NCI-H1694 treated with DMSO at 0.1 percent for 48 hours (cell line): ENCODE measurements around the gene NPAS3.

Experiments used
- DNase-seq: peaks from one replicate; lab custom pipeline; 2025; lab: John Stamatoyannopoulos, UW

The NPAS3 gene

DNA sequence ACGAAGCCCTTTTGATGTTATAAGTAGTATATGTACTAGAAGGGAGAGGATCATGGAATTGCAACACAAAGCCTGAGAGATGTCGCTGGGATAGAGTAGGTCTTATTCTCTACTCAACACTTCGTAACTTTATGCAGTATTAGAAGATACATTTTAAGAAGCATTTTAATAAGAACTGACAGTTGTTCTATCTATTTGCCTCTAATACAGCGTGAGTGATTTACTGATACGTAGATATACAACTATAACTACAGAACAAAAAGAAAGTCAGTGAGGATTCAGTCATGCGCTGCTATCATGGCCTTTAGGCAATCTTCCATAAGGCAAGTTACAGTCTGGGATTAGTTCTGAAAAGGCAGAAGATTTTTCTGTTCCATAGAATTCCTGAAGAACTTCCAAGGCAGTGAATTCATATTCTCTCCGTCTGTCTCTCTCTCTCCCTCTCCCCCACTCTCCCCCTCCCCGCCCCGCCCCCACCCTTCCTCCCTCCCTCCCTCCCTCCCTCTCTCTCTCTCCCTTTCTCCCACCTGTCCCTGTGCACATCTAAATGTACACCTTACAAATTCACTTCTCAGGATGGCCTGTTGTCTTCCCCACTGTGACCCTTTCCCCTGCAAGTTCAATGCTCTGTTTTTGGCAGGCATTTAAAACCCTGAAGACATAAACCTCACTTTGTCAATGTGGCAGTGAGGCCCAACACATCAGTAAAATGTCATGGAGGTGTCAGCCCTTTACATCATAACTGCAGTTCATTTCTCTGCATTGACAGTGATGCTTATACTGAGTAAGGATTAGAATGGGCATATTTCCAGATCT is 541.6 kb downstream of the NPAS3 start:
- no peak for DNase-seq

DNA sequence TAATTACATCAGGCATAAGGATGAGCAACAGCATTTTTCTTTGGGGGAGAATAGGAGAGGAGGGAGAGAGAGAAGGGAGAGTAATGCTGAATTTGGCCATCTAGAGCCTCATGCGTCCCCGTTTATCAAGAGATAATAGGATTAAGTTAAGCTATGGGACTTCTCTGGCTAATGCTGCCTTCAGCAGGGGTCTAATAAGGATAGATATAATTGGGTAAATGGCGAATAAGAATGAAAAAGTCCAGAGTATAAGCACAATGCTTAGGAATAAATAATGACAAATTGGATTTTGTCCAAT is 542.2 kb downstream of the NPAS3 start:
- DNase-seq = no peak

DNA sequence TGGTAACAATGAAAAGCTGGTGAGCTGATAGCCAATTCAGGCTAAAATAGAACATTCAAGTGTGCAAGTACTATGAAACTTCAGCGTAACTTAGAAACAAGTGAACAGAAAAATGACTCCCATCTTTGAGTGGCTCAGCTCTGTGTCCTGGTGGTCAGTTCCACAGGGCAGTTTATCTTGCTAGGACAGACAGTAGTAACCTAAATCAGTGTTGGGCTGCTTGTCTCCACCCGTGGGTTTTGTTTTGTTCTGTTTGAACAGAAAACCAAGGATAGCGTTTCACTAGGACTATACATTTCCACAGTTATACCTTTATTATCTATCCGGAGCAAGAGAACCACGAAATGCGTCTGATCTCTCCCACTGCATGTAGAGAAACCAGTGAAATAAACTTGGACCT is 544.4 kb downstream of the NPAS3 start:
- DNase-seq = no peak

DNA sequence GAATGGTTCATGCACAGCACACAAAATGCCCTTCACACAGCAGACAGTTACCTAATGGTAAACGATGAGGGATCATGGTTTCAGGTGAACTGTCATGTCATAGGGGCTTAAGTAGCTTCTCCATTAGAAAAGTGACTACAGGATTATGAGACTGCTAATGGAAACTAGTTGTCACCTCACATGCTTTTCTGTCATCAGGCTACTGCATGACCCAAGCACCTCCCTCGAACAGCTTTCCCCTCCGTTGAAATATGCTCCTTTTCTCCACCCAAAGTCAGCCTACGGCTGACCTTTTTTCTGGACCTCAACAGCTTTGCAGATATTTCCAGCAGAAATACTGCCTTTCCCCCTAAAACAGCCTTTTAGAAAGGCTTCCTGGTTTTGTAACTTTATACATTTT is 544.9 kb downstream of the NPAS3 start:
- DNase-seq = no peak

DNA sequence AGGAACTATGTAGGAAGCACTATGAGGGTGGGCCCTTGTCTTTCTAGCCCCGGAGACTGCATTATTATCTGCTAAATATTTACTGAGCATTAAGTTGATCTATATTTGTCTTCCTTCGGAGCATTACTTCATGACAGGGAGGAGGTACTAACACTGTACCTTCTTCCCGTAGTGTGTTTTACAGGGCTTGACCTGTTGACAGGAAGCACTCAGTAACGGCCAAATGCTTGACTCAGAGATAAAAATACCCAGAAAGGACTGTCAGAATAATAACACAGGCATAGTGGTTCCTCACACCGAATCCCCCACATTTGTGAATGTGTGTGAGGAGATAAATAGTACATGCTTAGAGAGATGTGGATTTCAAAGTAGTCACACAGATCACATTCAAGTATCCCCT is 545.6 kb downstream of the NPAS3 start:
- no peak for DNase-seq

- no peak for DNase-seq
These were observed 547.7 kb downstream of the NPAS3 start for GRCh38 chr14:33486332-33486890.

GRCh38 chr14:33488582-33488981 is 549.9 kb downstream of the NPAS3 start:
- DNase-seq = no peak

DNA sequence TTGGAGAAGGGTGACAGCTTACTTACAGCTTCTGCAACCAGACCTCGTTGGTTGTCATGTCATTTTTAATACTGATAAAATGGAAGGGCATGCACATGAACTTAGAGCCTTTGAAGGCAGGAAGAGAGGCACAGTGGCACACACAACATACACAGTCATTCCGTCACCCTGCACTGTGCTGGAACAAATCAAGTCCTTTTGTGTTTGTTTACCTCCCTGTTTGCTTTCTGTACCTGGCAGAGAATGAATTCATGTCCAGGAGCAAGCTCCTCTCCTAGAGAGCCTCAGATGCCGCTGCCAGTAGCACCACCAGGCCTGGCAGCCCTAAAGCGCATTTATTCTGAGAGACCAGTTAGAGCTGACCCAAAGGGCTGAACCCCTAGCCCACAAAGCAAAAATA is 551.9 kb downstream of the NPAS3 start:
- no peak for DNase-seq

DNA sequence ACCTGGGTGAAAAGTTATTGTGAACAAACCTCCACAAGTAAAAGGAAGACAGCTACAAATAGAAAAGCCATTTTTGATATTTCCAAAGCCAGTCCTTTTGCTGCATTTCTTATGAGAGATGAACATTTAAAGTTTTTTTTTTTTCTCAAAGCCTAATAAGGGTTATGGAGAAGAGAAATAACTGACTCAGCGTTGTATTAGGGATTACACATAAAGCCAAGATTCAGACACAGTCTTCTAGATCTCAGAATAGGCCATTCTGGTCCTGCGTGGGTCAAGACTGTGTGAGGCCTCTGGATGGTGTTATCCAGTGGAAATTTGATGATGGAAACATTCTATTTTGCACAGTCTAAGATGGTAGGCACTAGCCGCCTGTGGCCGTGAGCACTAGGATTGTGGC is 552.4 kb downstream of the NPAS3 start:
- no peak for DNase-seq

DNA sequence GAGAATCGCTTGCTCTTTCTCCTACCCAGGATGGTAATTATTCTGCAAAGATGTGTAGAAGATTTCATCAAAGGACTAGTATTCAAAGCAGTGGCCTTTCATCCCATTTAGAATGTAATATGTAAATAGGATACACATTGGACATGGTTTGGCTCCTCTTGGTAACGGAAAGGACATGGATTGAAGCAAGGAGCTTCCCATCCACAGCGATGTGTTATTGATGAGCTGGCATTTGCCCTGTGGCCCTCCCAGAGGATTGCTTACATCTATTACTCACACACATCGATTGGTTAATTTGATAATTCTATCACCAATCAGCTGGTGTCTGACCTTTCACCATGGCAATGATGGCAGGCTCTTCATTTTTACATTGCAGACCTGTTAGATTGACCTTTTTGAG is 553.8 kb downstream of the NPAS3 start:
- DNase-seq = no peak

GRCh38 chr14:33493266-33493665 is 554.6 kb downstream of the NPAS3 start:
- DNase-seq = no peak

DNA sequence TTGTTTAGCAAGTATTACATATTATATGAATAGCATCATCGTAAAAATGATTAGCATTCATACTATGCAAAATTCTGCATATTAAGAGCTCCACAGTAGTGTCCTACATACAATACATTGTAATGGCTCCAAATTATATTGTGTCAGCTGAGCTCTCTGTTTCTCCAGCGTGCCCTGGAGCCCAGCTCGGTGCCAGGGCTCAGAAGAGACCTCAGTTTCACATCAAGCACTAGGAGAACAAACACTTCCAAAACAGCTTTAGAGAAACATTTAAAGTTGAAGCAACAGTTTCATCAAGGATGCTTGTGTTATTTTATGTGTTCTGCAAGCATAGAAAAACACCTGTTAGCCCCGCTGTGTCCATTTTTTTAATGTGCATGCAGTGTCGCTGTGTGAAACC is 555.3 kb downstream of the NPAS3 start:
- no peak for DNase-seq

- DNase-seq = no peak
These were observed 561.0 kb downstream of the NPAS3 start for GRCh38 chr14:33499687-33500086.

DNA sequence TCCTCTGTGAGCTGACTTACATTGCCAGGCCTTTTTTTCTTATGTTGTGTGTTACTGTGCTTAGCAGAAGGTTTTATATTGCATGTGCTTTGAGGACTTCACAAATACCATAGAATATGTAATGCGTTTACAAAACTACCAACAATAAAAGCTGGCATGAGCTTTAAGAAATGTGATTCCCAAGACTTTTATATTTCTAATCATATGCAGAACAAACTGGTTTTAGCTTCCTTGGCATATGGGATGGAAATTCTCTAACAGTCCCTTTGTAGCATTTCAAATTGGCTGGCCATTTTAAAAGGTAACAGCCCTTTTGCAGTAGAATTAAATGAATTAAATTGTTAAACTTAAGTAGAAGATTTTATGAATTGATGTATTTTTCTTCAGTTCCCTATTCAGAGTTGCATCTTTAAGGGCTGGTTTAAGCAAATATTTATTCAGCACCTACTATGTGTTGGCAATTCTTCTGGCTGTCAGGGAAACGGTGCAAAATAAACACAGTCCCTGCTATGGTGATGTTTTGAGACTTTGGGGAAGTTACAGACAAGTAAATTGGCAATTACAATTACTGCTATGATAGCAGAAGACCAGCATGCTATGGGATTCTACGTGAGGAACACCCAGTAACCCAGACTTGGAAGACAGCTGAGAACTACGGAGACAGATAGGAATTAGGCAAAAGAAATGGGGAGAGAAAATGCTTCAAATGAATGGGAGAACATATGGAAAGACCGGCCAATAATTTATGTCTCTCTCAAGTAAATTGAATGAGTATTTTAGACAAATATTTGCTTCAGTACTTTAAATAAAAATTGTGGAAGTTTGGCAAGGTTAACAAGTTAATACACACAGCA is 565.8 kb downstream of the NPAS3 start:
- no peak for DNase-seq

DNA sequence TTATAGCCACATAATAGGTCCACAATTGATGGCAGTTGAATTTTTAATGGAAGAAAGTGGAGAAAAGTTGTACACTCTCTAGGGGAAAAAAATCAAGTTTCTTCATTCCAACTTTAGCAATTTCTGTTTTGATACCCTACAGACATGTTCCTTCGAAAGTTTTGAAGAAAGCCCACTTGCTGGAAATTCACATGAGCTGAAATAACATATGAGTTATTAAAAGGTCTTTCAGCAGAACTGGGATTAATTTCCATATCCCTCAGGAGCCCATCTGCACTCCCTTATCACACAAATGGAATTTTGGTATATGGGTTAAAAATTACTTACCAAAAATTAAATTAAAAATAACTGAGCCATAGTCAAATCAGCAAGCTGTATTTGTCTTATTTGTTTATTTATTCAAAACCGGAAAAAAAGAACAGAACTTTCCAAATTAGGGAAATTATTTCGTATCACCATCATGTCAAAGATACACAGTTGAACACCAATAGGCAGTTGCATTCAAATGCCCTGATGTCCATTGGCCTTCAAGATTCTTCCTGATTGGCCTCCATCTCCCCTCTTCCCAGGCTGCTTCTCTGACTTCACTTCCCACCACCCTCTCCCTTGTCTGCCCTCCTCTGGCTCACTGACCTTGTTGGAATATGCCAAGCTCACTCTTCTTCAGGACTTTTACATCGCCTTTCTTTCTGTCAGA is 566.7 kb downstream of the NPAS3 start:
- DNase-seq = no peak

- DNase-seq = no peak
These were observed 567.3 kb downstream of the NPAS3 start for GRCh38 chr14:33505963-33506329.

DNA sequence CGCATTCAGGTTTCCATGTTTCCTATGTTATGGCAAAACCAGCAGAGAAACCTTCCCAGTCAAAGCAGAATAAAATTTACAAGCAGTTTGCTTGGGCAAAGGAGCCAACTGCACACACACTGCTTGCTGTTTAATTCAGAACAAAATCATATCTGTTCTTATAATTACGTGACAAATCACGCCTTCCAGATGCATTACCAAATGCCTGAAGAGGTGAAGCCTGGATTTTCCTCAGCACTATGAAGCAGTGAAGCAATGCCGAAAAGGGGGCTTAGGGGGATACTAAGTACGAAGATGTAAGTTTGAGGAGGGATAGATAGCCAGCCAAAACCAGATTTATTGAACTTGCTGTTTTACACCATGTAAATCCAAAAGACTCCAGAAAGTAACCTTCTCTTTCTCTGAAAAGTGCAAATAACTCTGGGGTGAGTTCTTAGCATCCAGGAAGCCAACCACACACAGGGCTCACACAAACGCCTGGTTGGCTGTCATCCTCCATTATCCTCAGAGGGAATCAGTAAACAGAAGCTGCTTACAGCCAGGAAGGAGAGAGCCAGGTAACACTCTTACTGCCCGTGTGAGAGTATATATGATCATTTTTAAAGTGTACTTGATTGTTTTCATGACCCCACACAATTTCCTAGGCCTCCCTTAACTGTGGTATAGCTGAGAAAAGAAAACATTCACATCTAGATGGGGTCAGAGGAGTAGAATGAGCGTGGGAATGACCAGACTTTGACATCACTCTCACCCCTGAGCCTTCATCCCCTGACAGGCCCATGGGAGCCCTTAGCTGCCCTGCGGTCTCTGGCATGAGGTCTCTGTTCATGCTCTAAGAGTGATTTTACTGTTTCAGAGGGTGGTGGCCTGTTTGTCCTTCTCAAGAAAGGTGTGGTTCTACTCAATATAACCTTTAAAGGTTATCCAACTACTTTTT is 569.7 kb downstream of the NPAS3 start:
- no peak for DNase-seq

- no peak for DNase-seq
These were observed 570.8 kb downstream of the NPAS3 start for GRCh38 chr14:33509454-33509853.

- no peak for DNase-seq
These were observed 571.4 kb downstream of the NPAS3 start for GRCh38 chr14:33510063-33510481.

DNA sequence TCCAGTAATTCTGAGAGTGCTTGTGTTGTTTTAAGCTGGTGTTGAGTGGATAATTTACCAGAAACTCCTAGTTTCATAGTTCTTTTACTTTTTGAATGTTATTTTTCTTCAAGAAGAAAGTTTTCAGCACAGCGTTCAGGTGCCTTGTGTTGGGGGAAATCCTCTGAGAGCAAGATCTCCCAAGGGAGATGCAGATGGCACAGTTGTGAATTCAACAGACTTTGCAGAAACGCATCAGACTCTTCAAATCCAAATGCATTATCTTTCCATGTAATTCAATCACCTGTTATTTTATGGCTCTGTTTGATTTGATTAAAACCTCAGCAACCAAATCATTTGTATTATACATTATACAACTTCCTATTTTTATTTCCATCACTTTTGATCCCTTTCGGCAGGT is 572.3 kb downstream of the NPAS3 start:
- DNase-seq = no peak

DNA sequence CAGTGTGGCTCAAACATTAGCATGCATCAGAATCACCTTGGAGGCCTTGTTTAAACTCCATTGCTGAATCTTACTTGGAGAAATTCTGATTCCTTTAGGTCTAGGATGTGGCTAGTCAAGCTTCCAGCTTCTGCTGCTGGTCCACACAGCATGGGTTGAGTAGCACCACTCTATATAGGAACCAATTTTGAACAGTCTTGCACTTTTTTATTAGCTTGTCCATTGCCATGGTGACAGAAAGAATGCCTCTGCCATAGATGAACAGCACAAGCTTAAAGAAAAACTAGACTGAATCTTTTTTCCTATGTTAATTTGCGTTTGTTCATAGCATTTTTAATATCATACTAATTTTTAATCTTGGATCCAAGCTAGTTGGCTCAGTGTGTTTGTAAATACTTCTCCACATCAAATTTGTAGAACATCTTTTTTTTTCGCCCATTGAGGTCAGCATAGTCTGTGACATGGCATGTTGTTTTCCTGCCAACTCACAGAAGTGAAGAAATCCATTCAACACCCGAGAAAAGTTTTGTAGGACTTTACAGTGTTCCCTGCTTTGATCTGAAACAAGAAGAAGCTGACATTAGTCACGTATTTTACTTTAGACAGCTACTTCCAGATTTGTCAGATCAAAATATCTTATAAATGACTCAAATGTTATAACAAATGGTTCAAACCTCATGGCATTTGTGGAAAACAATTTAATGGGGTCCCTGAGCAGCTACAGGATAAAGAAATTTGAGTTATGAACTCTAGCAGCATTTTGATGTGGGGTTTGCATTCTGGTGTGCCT is 573.4 kb downstream of the NPAS3 start:
- DNase-seq = no peak
